GM21526 (cell line): ENCODE data around the gene XRCC4.
"Not testable (repeated sequence)": the region's sequence is repeated elsewhere in the genome, so short reads cannot be mapped to it uniquely, and the experiment has no call there.

Experiments
- ATAC-seq: cut with Tn5 transposase; IDR thresholded peaks from one replicate; pipeline ENCODE4 v1.9.1; 2021; ENCODE audit warnings: moderate library complexity; ENCODE audit not compliant: unreplicated experiment, low FRiP score

The XRCC4 gene

DNA sequence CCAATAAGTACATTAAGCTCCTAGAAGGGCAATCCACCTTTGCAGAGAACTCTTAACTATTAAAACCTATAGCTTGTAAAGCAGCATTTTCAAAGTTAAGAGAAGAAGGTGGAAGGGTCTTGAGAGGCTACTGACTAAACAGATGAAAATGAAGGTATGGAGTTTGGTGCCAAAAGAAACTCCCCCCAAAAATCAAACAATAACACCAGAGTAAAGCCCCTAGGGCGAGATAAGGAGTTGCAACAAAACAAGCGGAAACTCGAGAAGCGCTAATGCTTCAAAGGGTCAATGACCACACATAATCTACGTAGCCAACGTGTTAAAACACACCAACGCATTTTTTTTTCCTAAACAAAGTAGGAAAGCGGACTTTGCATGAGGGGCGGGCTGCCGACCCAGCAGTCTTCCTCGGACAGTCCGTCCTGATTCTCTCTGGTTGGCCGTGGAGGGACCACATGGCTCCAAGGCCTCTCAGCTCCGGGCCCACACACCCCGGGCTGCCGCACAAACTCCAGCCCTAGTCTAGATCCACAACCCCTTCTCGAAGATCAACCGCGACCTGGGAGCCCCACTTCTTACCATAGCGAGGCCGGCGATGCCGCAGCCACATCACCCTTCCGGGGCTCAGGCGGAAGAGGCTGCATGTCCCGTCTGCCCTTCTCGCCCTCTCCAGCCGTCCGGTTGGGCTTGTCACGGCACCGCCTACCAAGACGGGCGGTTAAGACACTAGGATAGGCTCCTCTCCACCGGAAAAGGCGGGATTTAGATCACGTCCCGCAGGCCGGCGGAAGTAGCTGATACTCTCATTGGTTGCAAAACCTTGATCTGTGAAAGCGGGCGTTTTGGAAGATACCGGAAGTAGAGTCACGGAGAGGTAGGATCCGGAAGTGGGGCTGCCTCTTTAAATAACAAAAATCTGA is at the start of gene XRCC4, which contains the start of gene TMEM167A:
Gene XRCC4, plus strand, starts transcription at position 806 of the 920 bp plus-strand sequence. CDS start 27,373 bp downstream, outside the sequence.
Gene TMEM167A, minus strand, starts transcription at position 653 of the 920 bp plus-strand sequence. Its CDS starts 71 bp downstream, at position 582.
- ATAC-seq = peak; percentile 98

DNA sequence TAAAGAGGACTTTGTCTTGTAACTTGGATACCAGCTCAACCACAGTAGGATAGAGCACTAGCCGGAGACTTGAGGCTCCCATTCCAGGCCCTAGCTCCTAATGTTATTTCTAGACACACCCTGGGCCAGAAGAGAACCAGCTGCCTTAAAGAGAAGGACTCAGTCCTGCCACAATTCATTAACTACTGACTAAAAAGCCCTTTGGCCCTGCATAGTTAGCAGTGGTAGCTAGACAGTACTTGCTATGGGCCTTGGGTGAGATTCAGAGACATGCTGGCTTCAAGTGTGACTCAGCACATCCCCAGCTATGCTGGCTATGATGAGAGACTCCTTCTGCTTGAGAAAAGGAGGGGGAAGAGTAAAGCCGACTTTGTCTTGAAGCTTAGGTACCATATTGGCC is 47.4 kb upstream of the XRCC4 start:
- no peak for ATAC-seq

DNA sequence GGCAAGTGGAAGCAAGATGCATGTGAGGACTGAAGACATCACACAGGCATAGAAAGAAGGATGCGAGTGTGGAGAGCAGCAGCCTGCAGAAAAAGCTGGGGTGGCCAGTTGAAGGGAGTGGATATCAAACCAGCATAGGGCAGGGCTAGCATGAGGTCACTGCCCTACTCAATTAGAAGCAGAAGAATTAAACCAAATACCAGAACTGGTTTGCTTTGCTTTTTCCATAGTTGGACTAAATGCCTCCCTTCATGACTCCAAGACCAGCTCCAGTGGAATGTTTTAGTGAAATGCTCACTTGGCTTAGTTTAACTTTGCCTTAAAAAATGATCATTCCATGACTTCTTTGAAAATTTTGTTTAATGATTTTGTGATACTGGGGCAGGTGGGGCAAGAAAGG is 46.0 kb upstream of the XRCC4 start:
- no peak for ATAC-seq

DNA sequence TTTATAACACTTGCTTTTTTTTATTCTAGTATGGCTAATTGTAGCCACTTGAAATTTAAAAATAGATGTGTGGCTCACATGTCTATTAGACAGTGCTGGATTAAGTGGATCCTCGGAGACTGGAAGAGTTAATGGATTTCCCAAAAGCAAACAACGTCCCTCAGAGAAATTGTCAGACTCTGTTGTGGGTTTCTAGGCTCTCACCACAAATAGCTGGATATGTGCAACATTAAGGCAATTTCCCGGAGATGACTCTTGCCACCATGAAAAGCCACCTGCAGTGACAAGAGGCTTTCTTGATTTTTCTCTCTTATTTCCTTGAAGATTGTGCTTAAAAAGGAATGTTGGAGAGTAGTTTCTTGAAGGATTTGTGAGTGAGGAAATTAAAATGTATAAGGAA is 43.3 kb upstream of the XRCC4 start:
- ATAC-seq = no peak

DNA sequence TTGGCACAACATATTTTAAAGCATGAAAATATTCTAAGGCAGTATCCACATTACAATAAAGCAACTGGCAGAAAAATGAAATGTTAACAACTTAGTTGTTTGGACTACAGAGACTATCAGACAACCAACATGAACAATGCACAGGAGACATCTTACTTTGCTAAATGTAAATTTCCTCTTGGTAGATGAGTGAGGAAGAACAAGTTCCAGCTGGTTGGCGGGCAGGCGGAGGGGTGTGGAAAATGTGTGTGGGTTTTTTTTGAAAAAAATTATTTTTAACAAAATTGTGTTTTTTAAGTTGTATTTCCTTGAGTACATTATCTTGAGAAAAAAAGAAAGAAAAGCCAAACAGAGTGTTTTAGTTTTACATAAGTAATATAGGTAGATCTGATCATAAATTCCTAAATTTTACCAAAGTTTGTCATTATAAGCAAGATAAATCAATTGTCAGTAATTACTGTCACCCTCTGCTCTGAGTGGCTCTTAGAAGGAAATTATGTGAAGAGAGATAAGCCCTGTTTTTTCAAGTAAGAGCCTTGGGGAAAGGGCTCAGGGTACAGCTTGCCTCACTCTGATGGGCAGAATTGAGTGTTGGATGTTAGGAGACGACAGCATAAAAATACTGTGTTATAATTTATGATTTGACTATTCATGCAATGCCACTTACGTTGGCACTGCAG is 42.7 kb upstream of the XRCC4 start:
- ATAC-seq = no peak

DNA sequence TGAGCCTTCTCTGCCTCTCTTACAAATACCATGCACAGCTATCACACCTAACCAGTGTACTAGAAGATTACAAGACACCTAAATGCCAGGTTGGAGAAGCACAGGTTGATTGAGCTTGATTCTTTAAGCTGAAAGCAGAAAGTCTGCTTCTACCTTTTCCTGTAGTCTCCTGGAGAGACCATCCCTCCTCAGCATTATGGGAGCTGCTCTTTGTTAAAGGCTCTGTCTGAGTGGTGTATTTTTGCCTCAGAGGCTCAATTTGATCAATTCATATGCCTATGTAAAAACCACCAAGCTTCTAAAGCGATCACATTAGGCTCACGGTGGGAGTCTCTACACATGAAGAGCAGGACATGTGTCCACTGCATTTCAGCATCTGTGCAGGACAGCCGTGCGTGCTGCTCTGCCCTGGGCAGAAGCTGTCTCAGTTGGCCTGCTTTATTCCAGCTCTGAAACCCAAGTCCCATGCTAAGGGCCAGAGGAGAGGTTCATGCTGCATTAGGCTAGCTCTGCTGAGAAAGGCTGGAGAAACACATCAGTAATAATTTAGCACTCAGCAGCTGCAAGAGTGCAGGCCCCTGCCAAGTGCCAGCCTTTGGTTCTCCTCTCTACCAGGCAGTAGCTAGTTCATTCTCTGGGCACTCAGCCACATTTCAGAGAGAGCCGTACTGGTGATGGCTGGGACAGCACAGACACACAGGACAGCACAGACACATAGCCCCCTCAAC is 41.8 kb upstream of the XRCC4 start:
- ATAC-seq = no peak

DNA sequence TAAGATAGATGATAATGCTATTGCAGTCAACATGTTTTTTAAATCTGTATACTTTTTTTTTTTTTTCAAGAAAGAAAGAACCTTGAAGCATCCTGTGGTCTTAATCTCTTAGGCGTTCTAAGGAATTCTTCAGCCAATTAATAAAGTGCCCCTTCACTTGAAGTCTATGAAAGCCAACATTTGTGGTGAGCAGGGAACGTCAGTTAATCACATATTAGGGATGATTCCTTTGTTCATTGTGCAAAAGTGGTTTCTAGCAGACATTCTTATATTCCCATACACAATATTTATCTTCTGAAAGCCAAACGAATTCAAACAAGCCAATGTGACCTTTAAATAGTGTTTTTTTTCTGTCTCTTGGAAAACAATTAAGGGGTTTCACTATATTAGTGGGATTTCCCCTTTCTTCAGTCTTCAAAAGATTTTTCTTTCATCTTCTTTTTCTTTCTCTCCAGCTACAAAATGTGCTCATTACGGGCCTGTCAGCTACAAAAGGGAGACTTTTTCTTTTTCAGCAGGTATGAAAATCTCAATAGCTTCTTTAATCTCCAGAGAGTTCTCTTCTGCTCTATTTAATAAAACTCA is 40.3 kb upstream of the XRCC4 start:
- no peak for ATAC-seq

DNA sequence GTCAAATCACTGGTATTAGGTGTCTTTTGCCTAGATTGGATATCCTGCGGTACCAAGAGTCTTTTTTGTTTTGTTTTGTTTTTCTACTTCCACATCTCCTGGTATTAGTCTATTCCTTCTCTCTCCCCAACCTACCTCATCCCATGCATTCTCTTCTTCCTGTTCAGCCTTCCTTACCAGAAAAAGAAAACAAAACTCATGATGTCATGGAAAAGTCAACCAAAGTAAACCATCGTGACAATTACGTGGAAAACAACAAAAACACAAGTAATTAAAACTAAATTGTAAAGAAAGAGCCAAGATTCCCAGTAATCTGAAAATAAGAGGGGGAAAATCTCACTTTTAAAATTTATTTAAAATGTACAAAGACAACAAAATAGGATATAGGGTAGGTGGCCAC is 38.4 kb upstream of the XRCC4 start:
- no peak for ATAC-seq

DNA sequence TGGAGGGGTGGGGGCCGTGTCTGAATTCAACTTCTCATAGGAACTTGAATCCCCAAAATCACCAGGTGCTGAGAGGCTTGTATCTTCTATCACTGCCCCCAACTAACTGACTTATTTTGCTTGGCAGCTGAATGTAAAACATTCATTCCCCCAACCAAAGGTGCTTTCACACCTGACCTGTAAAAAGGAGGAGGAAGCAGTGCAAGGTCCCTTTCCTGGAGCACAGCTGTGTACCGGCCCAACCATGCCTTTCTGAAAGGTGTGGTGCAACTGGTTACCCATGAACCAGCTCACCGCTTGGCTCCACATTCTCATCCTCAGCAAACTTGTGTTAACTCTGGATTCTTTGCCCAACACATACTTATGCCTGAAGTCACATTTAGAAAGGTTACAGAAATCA is 34.8 kb upstream of the XRCC4 start:
- no peak for ATAC-seq

DNA sequence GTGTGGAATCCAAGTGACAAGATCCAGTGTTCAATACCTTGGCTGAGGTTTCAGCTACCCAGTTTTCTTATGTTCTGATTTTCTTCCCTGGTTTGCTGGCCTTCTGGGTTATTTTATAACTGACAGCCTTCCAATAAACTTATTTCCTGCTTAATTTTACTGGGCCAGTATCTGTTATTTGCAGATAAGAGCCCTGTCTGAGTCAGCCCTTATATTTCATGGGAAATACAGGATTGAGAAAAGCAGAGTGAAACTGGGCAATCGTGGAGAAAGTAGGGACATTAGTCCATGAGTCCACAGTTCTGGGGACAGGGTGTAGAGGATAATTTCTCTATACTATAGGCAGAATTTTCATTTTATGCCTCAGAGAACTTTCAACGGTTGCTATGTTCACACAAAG is 32.4 kb upstream of the XRCC4 start:
- no peak for ATAC-seq

DNA sequence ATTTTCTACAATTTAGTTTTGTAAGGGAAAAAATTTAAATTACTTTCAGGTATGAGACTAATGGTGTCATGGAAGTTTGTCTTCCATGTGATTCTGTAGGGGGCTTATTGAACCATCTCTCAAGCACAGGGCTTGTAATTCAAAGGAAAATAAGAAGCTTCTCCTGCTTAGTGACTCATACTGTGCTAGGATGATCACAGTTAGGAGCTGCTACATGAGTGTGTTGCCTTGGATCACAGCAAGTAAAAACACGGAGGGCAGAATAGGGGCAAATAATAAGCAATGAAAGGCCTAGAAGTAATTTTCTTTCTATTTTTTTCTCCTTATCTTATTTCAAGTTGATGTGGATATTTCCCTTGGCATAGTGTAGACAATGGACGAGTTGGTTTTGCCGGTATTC is 29.1 kb upstream of the XRCC4 start:
- ATAC-seq = no peak

DNA sequence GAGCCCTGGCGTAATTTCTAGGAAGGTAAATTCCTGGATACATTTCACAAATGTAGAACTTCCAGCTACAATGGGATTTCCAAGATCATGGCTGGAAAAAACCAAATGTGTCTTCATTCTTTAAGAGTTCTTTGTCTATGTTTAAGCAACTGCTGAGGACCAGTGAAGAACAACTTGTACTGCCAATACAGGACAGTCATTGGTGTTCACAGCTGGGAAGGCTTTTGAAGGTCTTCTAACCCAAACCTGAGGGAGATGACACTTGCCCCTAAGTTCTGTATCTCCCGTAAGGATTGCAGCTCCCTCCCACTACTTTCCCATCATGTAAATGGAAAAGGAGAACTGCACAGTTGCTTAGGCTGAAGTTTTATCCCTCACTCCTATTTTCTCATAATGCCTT is 28.5 kb upstream of the XRCC4 start:
- no peak for ATAC-seq

DNA sequence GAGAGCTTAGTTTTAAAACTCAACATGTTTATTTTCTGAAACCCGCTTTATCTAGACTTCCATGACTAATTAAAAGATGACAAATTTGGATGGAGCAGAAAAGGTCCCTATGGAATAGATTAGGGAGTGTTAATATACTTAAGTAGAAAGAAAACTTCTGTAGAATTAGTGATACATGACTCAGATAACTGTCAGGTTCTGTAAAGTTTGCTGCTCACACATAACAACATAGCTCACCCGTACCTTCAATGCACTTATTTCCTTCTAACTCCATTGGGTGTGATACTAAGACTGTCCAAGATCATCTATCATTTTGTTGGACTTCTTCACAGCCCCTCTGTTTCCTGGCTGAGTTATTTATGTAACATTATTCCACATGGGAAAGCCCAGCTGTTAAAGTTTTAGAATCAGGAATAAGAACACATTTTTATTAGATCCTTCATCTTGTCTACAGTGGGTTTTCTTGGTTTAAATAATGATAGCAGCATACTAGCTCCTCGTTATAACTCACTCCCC is 27.9 kb upstream of the XRCC4 start:
- no peak for ATAC-seq

DNA sequence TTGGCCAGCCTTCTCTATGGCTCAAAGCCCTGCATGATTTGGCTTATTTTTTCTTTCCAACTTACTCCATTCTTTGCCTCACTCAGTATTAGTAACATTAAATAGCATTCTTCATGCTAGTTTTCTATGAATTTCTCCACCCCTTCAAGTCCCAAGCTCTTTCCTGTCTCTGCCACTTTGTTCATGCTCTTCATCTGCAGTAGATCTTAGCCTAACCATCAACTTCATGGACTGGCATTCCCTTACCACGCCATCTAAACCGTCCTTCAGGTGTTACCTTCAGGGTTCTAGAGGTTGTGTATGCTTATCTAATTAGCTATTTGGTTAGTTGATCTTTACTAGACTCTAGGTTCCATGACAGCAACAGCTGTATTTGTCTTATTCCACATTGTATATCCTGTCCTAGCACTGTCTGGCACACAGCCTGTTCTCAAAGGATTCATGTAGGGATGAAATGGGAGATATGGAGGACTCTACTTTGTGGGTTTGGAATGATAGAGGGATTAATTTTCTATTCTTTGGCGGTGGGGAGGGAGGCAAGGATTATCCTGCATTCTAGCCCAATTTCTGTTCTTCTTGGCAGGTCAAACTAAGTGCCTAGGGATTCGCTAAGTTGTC is 26.5 kb upstream of the XRCC4 start:
- no peak for ATAC-seq

DNA sequence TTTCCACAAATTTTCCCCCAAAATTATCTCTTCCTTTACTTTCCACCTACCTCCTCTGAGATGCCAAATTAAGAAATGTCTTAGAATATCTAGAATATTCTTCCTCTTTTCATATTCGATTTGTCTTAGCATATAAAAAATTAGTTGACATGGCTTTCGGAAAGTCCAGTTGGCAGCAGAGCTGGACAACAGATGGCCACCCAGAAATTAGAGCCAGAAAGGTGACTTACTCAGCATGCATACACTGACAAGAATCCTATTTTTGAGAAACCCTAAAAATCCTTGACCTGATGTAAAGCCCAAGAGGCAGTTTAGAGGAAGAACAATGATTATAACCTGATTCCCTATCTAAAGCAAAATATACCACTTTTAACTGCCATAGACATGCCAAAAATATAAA is 22.2 kb upstream of the XRCC4 start:
- ATAC-seq = no peak

DNA sequence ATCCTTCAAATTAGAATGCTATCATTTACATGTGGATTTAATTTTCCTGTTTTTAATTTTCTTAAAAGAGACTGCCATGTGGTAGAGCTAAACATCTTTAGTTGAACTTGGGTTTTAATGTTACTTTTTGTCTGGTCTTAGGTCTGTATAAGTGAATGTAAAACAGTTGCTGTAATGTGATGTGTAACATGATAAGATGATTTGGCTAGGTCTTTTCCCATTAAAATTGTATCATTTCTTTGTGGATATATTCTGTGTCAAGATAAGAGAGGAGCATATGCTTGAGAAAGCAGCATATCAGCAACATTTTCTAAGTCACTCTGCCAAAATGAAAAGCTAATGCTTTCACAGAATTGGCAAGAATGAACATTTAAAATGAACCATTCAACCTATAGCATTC is 18.6 kb upstream of the XRCC4 start:
- no peak for ATAC-seq

DNA sequence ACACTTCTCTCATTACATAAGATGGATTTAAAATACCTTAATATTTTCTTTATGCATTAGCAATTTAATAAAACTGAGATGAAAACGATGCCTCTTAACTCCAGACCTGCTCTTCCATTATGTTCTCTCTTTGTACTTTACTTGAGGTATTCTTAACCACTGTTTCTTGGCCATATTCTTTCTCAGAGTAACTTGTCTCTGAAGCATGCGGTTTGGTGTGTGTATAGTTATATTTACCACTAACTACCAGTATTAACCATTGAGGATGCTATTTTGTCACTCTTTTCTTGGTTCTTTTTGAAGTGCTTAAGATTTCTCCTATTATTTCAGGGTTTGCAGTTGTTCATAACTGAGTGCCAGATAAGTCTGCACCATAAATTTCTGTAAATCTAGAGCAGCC is 18.0 kb upstream of the XRCC4 start:
- ATAC-seq = no peak

DNA sequence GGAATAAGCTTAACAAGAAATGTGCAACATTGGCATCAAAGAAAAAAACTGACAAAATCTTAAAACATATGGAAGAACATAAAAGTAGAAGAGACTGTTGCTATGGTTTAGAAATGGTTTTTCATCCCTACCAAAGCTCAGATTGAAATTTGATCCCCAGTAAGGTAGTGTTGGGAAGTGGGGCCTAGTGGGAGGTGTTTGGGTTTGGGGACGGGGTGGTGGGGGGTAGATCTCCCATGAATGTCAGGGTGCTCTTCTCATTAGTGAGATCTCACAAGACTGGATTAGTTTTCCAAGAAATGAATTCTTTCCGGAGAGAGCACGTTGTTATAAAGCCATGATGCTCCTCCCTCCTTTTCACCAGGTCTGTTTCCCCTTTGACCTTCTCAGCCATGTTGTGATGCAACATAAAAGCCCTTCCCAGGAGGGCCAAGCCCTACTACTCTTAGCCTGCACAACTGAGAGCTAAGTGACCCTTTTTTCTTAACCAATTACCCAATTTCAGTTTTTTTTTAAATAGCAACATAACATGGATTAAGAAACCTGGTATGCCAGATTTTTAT is 10.7 kb upstream of the XRCC4 start:
- no peak for ATAC-seq

DNA sequence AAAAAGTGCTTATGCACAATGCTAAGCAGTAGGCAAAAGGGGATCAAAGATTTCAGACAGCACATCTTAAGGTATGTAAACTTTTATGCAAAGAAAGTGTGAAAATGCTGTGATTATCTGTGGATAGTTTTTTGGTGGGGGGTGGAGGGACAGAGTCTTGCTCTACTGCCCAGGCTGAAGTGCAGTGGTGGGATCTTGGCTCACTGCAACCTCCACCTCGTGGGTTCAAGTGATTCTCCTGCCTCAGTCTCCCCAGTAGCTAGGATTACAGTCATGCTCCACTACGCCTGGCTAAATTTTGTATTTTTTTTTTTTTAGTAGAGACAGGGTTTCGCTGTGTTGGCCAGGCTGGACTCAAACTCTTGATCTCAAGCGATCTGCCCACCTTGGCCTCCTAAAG is 10.0 kb upstream of the XRCC4 start:
- ATAC-seq = not testable (repeated sequence)
